ENCODE results near the gene CCDC178. TPM values are rescaled to one million over a fixed set of nuclear protein-coding genes. Genes with fewer than 3 reads are reported as not detected.

Gene CCDC178
- total RNA-seq, 1 donor from 2014 or later = 1.9 TPM

DNA sequence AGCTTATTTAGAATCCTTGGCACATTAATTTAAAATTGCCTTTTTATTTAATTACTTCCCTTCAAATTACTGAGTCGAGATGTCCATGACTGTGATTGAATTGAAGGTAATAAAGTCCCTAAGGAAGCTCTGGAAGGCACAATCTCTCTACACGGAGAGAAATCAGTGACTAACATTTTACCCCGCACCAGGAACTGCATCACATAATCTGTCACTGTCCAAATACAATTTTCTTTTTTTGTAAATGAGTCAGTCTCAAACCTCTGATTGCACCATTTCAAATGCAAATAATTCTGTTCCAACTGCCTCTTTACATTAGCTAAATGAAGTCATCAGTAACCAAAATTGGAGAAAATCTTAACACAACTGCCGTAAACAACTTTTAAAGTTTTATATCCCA is 311.9 kb downstream of the CCDC178 start:
- DNase-seq (ENCODE audit: low spot score) = no peak

GRCh38 chr18:33123862-33124518 is 316.5 kb downstream of the CCDC178 start:
- DNase-seq (ENCODE audit: low spot score) = no peak

GRCh38 chr18:33116376-33116775 is 324.1 kb downstream of the CCDC178 start:
- peak; percentile 49 for DNase-seq (ENCODE audit: low spot score)

DNA sequence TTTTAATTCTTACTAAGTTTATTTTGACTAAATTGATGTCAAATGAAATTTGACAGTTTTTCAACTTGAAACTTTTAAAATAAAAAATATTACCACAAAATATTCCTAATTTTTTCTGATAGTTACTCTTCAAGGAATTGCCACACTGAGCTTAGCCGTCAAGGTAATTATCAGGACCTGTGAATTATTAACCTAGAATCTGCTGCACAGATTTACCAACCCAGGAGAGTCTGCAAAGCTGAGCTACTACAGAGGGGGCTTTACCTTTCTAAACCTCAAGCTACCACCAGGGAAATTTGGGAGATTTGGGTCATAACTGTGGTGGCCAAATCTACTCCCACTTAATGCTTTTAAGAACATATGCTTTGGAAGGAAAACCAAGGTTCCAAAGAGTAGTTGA is 324.6 kb downstream of the CCDC178 start:
- no peak for DNase-seq (ENCODE audit: low spot score)

DNA sequence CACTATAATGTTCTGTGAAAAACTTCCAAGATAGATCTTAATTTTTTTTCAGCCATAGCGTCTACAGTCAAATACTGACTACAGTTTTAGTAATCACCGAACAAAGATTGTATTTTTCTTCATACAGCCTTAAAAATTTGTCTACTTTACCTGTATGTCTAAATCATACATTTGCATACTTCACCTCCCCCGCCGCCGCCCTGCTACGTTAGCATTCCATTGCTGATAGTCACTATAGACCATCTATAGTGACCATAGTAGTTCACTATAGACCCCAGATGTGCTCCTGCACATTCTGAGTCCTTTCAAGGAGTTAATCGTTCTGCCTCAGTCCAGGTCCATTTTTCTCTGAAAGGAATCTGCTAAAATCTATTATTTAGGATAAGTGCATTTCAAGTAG is 325.0 kb downstream of the CCDC178 start:
- no peak for DNase-seq (ENCODE audit: low spot score)

- DNase-seq (ENCODE audit: low spot score) = no peak
These were observed 325.8 kb downstream of the CCDC178 start for GRCh38 chr18:33114749-33115148.

DNA sequence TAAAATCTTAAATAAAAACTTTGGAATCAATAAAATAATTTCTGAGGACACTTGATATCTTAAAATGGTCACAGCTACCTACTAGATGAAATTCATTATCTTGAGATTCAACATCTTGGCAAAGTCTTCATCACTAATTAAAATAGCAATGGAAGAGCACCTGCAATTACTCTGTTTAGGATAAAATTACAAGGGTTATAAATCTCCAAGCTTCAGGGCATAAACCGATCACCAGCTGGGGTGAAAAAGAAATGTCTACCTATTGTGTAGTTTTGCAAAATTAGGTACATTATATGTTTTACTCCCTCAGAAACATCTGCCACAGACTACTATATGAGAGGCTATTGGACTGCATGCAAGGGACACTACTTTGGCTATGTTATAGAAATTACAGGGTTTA is 327.1 kb downstream of the CCDC178 start:
- no peak for DNase-seq (ENCODE audit: low spot score)

- no peak for DNase-seq (ENCODE audit: low spot score)
These were observed 333.0 kb downstream of the CCDC178 start for GRCh38 chr18:33107511-33107910.

GRCh38 chr18:33101316-33101715 is 339.2 kb downstream of the CCDC178 start:
- no peak for DNase-seq (ENCODE audit: low spot score)

- DNase-seq (ENCODE audit: low spot score) = no peak
These were observed 340.9 kb downstream of the CCDC178 start for GRCh38 chr18:33099626-33100025.

- DNase-seq (ENCODE audit: low spot score) = no peak
These were observed 343.4 kb downstream of the CCDC178 start for GRCh38 chr18:33097126-33097525.

DNA sequence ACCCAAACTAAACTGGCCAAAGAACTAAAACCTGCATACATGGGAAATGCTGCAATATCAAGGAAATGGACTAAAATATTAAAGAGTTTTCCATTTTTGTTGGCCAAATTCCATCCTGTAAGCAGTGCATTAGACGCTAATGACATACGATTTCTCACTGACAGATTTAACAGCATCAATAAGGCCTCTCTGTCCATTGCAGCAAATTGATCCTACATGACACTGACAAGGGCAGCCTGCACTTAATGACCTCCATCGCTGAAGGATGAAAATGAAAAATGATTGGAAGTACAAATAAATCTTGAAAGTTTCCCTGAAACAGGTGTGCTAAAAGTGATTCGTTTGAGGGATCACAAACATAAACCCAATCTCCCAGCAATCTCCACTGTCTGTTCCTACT is 350.1 kb downstream of the CCDC178 start:
- DNase-seq (ENCODE audit: low spot score) = no peak

DNA sequence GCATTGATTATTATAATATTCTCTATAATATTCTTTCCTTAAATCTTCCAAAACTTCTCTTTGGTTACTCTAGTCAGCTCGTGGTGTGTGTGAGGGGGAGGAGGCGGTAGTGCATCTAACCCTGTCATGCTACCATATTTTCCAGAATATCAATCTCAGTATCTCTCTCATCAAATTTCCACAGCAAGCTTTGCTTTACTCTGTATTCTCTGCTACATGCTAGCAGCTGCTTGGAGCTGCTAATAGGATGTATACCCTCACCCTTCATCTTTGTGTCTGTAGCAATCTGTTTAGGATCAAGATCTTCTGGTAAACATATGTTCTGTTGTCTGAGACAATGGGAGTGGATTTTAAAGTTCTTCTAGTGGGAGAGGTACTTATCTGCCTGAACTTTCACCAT is 363.9 kb downstream of the CCDC178 start:
- no peak for DNase-seq (ENCODE audit: low spot score)

DNA sequence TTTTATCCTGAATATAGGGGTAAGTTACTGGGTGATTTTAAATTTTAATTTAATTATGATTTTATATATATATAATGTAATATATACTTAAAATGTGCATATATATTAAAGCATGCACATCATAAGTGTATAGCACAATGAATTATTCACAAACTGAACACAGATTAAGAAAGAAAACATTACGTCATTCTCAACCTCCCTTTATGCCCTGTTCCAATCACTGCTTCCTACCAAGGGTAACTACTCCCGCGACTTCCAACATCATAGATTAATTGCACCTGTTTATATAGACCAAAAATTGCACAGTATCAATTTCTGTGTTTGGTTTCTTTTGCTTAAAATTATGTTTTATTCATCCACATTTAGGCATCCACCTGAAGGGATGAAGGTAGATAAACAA is 366.4 kb downstream of the CCDC178 start:
- no peak for DNase-seq (ENCODE audit: low spot score)

DNA sequence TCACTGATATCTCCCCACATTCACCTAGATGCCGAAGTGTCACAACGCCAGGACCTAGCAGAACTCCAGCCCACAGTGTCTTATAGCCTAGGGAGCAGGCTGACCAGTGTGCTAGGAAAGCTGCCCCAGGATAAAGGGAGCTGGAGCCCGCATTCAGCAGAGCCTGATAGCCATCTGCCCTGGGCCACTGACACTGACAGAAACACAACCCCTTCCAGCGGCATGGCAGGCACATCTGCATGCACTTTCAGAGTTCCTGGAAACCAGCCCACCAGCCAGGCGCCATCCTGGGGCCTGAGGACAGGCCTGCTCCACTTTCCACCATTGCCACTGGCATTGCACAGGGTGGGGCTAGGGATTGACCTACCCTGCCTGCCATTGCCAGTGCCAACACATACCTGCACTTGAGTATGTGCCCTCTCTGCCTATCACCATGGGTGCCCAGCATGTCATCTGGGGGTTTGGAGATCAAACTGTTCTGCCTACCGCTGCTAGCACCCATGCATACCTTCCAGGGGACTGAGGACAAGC is 377.6 kb downstream of the CCDC178 start:
- no peak for DNase-seq (ENCODE audit: low spot score)

DNA sequence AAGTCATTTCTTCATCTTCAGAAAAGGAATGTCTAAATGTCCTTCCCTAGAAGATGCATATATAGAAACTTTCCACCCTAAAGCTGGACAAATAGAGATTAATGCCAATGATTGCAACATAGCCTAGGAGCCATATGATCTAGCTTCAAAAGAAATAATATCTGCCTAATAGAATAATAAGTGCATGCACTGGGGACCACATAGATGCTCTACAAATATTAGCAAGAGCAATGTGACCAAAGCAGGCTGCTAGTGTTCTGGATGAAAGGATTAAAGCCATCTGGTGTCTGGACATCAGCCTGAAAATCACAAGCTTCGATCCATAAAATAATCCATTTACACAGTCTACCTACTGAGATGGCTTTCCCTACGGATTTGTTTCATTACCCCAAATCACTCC is 387.6 kb downstream of the CCDC178 start:
- no peak for DNase-seq (ENCODE audit: low spot score)

GRCh38 chr18:33051407-33051806 is 389.1 kb downstream of the CCDC178 start:
- no peak for DNase-seq (ENCODE audit: low spot score)

GRCh38 chr18:33040213-33040612 is 400.3 kb downstream of the CCDC178 start:
- DNase-seq (ENCODE audit: low spot score) = no peak

DNA sequence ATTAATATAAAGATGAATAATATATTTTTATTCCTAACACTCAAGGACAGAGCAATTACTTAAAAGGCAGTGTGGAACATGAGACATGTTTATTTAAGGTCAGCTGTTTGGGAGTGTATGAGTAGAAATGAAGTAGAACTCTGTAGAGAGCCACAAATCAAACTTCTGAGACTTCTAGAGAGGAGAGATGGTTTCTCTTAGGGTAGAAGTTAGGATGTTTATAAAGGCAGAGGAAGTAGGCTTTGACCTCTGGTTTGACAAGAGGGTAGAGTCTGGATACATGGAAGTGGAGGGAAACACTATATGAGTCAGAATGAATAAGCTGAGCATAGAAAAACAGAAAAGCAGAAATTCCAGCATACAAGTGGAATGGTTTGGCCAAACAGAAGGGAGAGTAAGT is 405.6 kb downstream of the CCDC178 start:
- DNase-seq (ENCODE audit: low spot score) = no peak

GRCh38 chr18:33034212-33034611 is 406.3 kb downstream of the CCDC178 start:
- DNase-seq (ENCODE audit: low spot score) = no peak

DNA sequence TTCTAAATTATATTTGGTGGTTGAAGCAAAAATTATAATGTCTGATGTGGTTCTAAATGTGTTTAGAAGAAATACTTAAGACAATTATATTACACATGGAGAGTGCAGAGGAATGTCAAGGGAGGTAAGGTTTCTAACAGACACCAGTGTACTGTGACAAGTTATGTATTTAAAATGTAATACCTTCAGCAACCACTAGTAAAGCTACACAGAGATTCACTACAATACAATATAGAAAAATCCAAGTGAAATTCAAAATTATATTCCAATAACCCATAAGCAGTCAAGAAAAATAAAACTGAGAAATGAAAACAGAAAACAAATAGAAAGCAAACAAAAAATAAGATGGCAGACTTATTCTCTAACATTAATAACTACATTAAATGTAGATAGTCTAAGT is 418.2 kb downstream of the CCDC178 start:
- no peak for DNase-seq (ENCODE audit: low spot score)

DNA sequence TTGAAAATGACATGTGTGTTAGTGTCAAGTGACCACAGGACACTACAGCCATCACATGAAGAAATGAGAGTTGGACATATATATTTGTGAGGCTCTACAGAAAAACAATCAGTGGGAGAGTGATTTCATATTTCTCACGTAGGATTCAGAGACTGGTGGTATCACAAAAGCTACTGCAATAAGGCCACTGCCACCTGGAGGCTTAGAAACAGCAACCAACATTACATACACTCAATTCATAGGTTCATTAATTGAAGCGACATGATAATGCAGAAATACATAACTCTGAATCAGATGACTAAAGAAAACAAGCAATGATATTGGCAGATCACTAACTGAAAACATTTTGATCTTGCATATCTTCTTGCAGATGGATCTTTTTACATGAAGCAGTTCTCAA is 419.6 kb downstream of the CCDC178 start:
- DNase-seq (ENCODE audit: low spot score) = no peak

- no peak for DNase-seq (ENCODE audit: low spot score)
These were observed 426.3 kb downstream of the CCDC178 start for GRCh38 chr18:33014060-33014796.

Measured in ureter (tissue), 1 donor.